SK-N-SH treated with all-trans-retinoic acid at 6 μM for 48 hours (cell line): ENCODE measurements around the gene PPP1R13B.

ENCODE experiments used
- ARNTL ChIP-seq: fragments of 450-650 bp; formaldehyde crosslinking; IDR thresholded peaks from 2 replicates; pipeline ENCODE4 v1.5.0; 2020; ENCODE audit warnings: low read depth, mild to moderate bottlenecking, moderate library complexity, borderline replicate concordance
- CSDC2 ChIP-seq: fragments of 250-450 bp; sonication (Bioruptor Pico); IDR thresholded peaks from 2 replicates; pipeline ENCODE4 v1.5.0; 2020; ENCODE audit warnings: mild to moderate bottlenecking, moderate library complexity
- ESRRG ChIP-seq: fragments of 250-450 bp; sonication (Bioruptor Pico); IDR thresholded peaks from 2 replicates; pipeline ENCODE4 v1.6.1; 2021; ENCODE audit warnings: mild to moderate bottlenecking
- GLIS3 ChIP-seq: fragments of 250-450 bp; sonication (Bioruptor Pico); IDR thresholded peaks from 2 replicates; pipeline ENCODE4 v1.5.0; 2020; ENCODE audit warnings: mild to moderate bottlenecking, moderate library complexity
- ISL1 ChIP-seq: fragments of 250-450 bp; sonication (Bioruptor Pico); IDR thresholded peaks from 2 replicates; pipeline ENCODE4 v2.1.2; 2022; ENCODE audit warnings: mild to moderate bottlenecking, moderate library complexity
- OSR1 ChIP-seq: fragments of 250-450 bp; sonication (Bioruptor Pico); IDR thresholded peaks from 2 replicates; pipeline ENCODE4 v1.8.0; 2022; ENCODE audit warnings: moderate library complexity, mild to moderate bottlenecking, inconsistent platforms
- RARB ChIP-seq: fragments of 250-450 bp; sonication (Bioruptor Pico); IDR thresholded peaks from 2 replicates; pipeline ENCODE4 v1.8.0; 2021; ENCODE audit warnings: mild to moderate bottlenecking, moderate library complexity
- TCF4 ChIP-seq: fragments of 250-450 bp; sonication (Bioruptor Pico); IDR thresholded peaks from 2 replicates; pipeline ENCODE4 v1.8.0; 2021; ENCODE audit warnings: mild to moderate bottlenecking, moderate library complexity, borderline replicate concordance
- TOX ChIP-seq: fragments of 250-450 bp; sonication (Bioruptor Pico); IDR thresholded peaks from 2 replicates; pipeline ENCODE4 v1.8.0; 2021; ENCODE audit warnings: mild to moderate bottlenecking, moderate library complexity, borderline replicate concordance
- ZC3H10 ChIP-seq: fragments of 250-450 bp; sonication (Bioruptor Pico); IDR thresholded peaks from 2 replicates; pipeline ENCODE4 v1.5.1; 2021; ENCODE audit warnings: mild to moderate bottlenecking, moderate library complexity
- ZFP30 ChIP-seq: fragments of 450-650 bp; formaldehyde crosslinking; IDR thresholded peaks from 2 replicates; pipeline ENCODE4 v1.5.0; 2022; ENCODE audit warnings: mild to moderate bottlenecking, moderate library complexity
- TF ChIP-seq, protein P1 (sequence below): fragments of 250-450 bp; sonication (Bioruptor Pico); IDR thresholded peaks from 2 replicates; pipeline ENCODE4 v1.8.0; 2020; ENCODE audit warnings: mild to moderate bottlenecking, moderate library complexity, borderline replicate concordance
- TF ChIP-seq, protein P2 (sequence below): fragments of 250-450 bp; sonication (Bioruptor Pico); IDR thresholded peaks from 2 replicates; pipeline ENCODE4 v1.5.1; 2020; ENCODE audit warnings: low read depth, mild to moderate bottlenecking, moderate library complexity
- TF ChIP-seq, protein P3 (sequence below): fragments of 250-450 bp; sonication (Bioruptor Pico); IDR thresholded peaks from 2 replicates; pipeline ENCODE4 v1.8.0; 2021; ENCODE audit warnings: low read depth, mild to moderate bottlenecking, moderate library complexity, borderline replicate concordance

DNA sequence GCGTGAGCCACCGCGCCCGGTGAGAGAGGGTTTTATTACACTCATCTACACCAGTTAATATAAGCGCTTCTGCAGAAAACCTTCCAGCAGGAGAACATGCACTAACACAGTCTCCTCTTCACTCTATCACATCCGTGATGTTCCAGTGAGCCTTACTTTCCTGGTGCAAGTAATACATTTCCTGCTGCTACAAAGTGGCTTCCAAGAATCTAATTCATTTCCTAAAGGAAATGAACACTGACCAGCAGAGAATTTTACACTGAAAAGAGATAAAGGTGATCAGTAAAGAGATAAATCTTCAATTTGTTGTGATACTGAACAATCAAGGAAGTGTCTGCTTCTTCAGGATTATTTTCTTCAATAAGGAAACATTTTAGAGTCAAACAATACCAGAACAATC, 92.3 kb downstream of the PPP1R13B start:
- TF ChIP-seq, protein P1, sequence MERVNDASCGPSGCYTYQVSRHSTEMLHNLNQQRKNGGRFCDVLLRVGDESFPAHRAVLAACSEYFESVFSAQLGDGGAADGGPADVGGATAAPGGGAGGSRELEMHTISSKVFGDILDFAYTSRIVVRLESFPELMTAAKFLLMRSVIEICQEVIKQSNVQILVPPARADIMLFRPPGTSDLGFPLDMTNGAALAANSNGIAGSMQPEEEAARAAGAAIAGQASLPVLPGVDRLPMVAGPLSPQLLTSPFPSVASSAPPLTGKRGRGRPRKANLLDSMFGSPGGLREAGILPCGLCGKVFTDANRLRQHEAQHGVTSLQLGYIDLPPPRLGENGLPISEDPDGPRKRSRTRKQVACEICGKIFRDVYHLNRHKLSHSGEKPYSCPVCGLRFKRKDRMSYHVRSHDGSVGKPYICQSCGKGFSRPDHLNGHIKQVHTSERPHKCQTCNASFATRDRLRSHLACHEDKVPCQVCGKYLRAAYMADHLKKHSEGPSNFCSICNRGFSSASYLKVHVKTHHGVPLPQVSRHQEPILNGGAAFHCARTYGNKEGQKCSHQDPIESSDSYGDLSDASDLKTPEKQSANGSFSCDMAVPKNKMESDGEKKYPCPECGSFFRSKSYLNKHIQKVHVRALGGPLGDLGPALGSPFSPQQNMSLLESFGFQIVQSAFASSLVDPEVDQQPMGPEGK (CRISPR knock-in tag) = no peak
- no peak for TF ChIP-seq ZFP30 (CRISPR knock-in tag)
- no peak for TF ChIP-seq GLIS3
- TF ChIP-seq ARNTL (CRISPR knock-in tag) = no peak
- TF ChIP-seq ISL1 (CRISPR knock-in tag) = no peak
- no peak for TF ChIP-seq ZC3H10
- TF ChIP-seq CSDC2 (CRISPR knock-in tag) = no peak
- TF ChIP-seq, protein P2, sequence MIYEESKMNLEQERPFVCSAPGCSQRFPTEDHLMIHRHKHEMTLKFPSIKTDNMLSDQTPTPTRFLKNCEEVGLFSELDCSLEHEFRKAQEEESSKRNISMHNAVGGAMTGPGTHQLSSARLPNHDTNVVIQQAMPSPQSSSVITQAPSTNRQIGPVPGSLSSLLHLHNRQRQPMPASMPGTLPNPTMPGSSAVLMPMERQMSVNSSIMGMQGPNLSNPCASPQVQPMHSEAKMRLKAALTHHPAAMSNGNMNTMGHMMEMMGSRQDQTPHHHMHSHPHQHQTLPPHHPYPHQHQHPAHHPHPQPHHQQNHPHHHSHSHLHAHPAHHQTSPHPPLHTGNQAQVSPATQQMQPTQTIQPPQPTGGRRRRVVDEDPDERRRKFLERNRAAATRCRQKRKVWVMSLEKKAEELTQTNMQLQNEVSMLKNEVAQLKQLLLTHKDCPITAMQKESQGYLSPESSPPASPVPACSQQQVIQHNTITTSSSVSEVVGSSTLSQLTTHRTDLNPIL = no peak
- TF ChIP-seq ESRRG (CRISPR knock-in tag) = no peak
- TF ChIP-seq, protein P3, sequence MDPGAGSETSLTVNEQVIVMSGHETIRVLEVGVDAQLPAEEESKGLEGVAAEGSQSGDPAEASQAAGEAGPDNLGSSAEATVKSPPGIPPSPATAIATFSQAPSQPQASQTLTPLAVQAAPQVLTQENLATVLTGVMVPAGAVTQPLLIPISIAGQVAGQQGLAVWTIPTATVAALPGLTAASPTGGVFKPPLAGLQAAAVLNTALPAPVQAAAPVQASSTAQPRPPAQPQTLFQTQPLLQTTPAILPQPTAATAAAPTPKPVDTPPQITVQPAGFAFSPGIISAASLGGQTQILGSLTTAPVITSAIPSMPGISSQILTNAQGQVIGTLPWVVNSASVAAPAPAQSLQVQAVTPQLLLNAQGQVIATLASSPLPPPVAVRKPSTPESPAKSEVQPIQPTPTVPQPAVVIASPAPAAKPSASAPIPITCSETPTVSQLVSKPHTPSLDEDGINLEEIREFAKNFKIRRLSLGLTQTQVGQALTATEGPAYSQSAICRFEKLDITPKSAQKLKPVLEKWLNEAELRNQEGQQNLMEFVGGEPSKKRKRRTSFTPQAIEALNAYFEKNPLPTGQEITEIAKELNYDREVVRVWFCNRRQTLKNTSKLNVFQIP (CRISPR knock-in tag) = no peak
- no peak for TF ChIP-seq OSR1 (CRISPR knock-in tag)
- TF ChIP-seq TOX (CRISPR knock-in tag) = no peak
- TF ChIP-seq RARB = no peak
- no peak for TF ChIP-seq TCF4 (CRISPR knock-in tag)
